ENCODE results near the gene SYNE2. TPM values are rescaled to one million over a fixed set of nuclear protein-coding genes. Genes with fewer than 3 reads are reported as not detected.

SYNE2 gene
- total RNA-seq, 4 donors from 2014 or later, result 212 to 378 (median 285) TPM

DNA sequence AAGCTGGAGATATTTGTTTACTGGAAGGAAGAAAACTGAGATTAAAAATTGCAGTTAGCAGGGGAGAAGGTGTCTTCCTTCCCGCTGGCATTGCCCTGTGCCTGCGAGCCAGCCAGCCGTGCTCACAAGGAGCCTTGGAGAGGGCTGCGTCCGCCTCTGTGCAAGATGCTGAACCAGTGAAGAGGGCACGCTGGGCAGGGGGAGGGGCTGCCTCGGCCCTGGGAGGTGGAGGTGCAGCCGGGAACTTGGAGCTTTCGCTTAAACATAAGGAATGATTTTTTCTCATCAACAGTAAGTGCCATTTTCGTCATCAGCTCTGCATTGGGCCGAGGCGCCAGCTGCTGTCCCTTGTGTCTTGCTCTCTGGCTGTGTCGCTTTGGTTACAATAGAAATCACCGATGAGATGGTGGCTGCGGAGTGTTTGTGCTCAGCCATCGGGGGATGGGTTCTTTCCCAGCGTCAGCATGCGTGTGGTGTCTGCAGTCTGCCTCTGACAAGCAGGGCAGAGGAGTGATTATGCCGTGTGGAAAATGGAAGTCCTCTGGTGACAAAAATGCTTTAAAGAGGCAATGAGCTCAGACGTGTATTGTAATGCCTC, 344.1 kb downstream of the SYNE2 start:
- Histone ChIP-seq H3K36me3 (peaks cover 0 to under 1% (median 0%) of the 10 kb centered on the region in 3 donors), H3K9me3 (no peaks in the 10 kb centered on the region), H3K4me3 (peak overlapping the region in 3 of 4 donors; percentile 14 to 46 (median 36)), H3K27me3 (no peaks in the 10 kb centered on the region), H3K4me1 (peaks cover 0 to 33% (median 11%) of the 10 kb centered on the region in 4 donors), H3K27ac (peak overlapping the region in 2 of 4 donors; percentile 39 to 59)
- TF ChIP-seq CTCF (IDR thresholded peaks at IDR 0.05) (no peak), EP300 (IDR thresholded peaks at IDR 0.05) (peak in 1 of 2 donors; percentile 21)
- 12 to 20% methylated on average over 20 of the region's 20 CpGs for WGBS, 2 donors
- peak in 1 of 2 donors; percentile 12 for DNase-seq (ENCODE audit: low spot score in 2 of 2)

DNA sequence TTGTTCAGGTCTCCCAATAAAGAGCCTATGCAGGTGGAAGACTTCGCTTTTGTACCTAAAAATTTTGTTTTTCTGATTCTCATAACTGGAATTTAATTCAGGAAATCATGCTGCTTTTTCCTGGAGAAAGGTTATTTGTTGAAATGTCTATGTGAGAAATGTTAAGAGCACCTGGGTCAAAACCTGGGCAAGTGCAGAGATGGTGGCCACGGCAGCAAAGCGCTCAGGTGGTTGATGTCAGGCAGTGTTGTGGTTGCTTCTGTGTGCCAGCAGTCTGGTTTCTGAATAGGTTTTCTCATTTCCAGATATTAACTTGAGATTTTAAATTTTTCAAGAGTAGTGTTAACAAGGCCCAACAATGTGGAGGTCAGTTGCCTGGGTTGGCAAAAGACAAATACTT, 345.2 kb downstream of the SYNE2 start:
- Histone ChIP-seq H3K36me3 (peaks cover 0 to 8% (median 0%) of the 10 kb centered on the region in 3 donors), H3K27ac (no peak overlapping the region), H3K9me3 (no peaks in the 10 kb centered on the region), H3K4me3 (no peak overlapping the region), H3K4me1 (peaks cover 0 to 33% (median 11%) of the 10 kb centered on the region in 4 donors), H3K27me3 (no peaks in the 10 kb centered on the region)
- TF ChIP-seq POLR2A (IDR thresholded peaks at IDR 0.05) (no peak), CTCF (IDR thresholded peaks at IDR 0.05) (no peak), EP300 (IDR thresholded peaks at IDR 0.05) (no peak)
- DNase-seq (ENCODE audit: low spot score in 2 of 2), result no peak
- WGBS, 2 donors, result 94 to 98% methylated on average over 3 of the region's 3 CpGs

GRCh38 chr14:64198486-64198885, 345.7 kb downstream of the SYNE2 start:
- Histone ChIP-seq H3K27me3 (no peaks in the 10 kb centered on the region), H3K36me3 (peaks cover 0 to 8% (median 0%) of the 10 kb centered on the region in 3 donors), H3K4me3 (no peak overlapping the region), H3K9me3 (no peaks in the 10 kb centered on the region), H3K27ac (no peak overlapping the region), H3K4me1 (peaks cover 0 to 33% (median 11%) of the 10 kb centered on the region in 4 donors)
- WGBS, 2 donors, result 77 to 83% methylated on average over 3 of the region's 3 CpGs
- TF ChIP-seq POLR2A (IDR thresholded peaks at IDR 0.05) (no peak), CTCF (IDR thresholded peaks at IDR 0.05) (no peak)
- no peak for DNase-seq (ENCODE audit: low spot score in 2 of 2)

- Histone ChIP-seq H3K4me3 (no peak overlapping the region), H3K36me3 (peaks cover 0 to 8% (median 0%) of the 10 kb centered on the region in 3 donors), H3K27me3 (no peaks in the 10 kb centered on the region), H3K4me1 (peaks cover 0 to 33% (median 9%) of the 10 kb centered on the region in 4 donors), H3K9me3 (no peaks in the 10 kb centered on the region), H3K27ac (peak overlapping the region in 2 of 4 donors; percentile 30)
- 11 to 44% methylated on average over 4 of the region's 4 CpGs for WGBS, 2 donors
- TF ChIP-seq CTCF (IDR thresholded peaks at IDR 0.05) (no peak), POLR2A (IDR thresholded peaks at IDR 0.05) (no peak), EP300 (IDR thresholded peaks at IDR 0.05) (peak in 1 of 2 donors; percentile 16)
- no peak for DNase-seq (ENCODE audit: low spot score in 2 of 2)
Observed at GRCh38 chr14:64200170-64200569, 347.4 kb downstream of the SYNE2 start.

GRCh38 chr14:64201296-64201695, 348.5 kb downstream of the SYNE2 start:
- DNase-seq (ENCODE audit: low spot score in 2 of 2), result no peak
- Histone ChIP-seq H3K27me3 (no peaks in the 10 kb centered on the region), H3K27ac (no peak overlapping the region), H3K36me3 (peaks cover 0 to 8% (median 0%) of the 10 kb centered on the region in 3 donors), H3K9me3 (no peaks in the 10 kb centered on the region), H3K4me3 (no peak overlapping the region), H3K4me1 (peaks cover 0 to 24% (median 5%) of the 10 kb centered on the region in 4 donors)
- 87 to 90% methylated on average over 7 of the region's 7 CpGs for WGBS, 2 donors
- TF ChIP-seq EP300 (IDR thresholded peaks at IDR 0.05) (no peak), POLR2A (IDR thresholded peaks at IDR 0.05) (no peak), CTCF (IDR thresholded peaks at IDR 0.05) (no peak)
